SHP77 treated with DMSO at 0.1 percent for 48 hours (cell line): ENCODE data around the gene SCARB1.
A peak's percentile ranks its signal among the peaks of the same experiment; 100 is the strongest.

Experiments
- DNase-seq: peaks from one replicate; lab custom pipeline; 2025; lab: John Stamatoyannopoulos, UW

SCARB1 gene

GRCh38 chr12:124842073-124842749, 21.5 kb downstream of the SCARB1 start:
- no peak for DNase-seq

- no peak for DNase-seq
Measured at GRCh38 chr12:124841558-124841945, 22.1 kb downstream of the SCARB1 start.

- peak; percentile 92 for DNase-seq
Measured at GRCh38 chr12:124837958-124838803, 25.5 kb downstream of the SCARB1 start.

GRCh38 chr12:124837249-124837897, 26.3 kb downstream of the SCARB1 start:
- DNase-seq, result no peak

GRCh38 chr12:124836759-124837158, 26.9 kb downstream of the SCARB1 start:
- no peak for DNase-seq

- no peak for DNase-seq
Measured at GRCh38 chr12:124835656-124836410, 27.8 kb downstream of the SCARB1 start.

GRCh38 chr12:124834822-124835221, 28.8 kb downstream of the SCARB1 start:
- no peak for DNase-seq

- no peak for DNase-seq
Measured at GRCh38 chr12:124833693-124834122, 30.0 kb downstream of the SCARB1 start.

GRCh38 chr12:124832856-124833255, 30.8 kb downstream of the SCARB1 start:
- DNase-seq, result no peak

GRCh38 chr12:124831590-124831989, 32.1 kb downstream of the SCARB1 start:
- DNase-seq, result no peak

GRCh38 chr12:124830306-124830705, 33.4 kb downstream of the SCARB1 start:
- DNase-seq, result no peak

GRCh38 chr12:124829708-124830304, 33.9 kb downstream of the SCARB1 start:
- no peak for DNase-seq

- DNase-seq, result no peak
Measured at GRCh38 chr12:124829008-124829707, 34.5 kb downstream of the SCARB1 start.

GRCh38 chr12:124828264-124829007, 35.2 kb downstream of the SCARB1 start:
- no peak for DNase-seq

GRCh38 chr12:124827588-124828184, 36.0 kb downstream of the SCARB1 start:
- DNase-seq, result no peak

GRCh38 chr12:124824195-124824594, 39.5 kb downstream of the SCARB1 start:
- DNase-seq, result no peak

- no peak for DNase-seq
Measured at GRCh38 chr12:124823272-124823970, 40.2 kb downstream of the SCARB1 start.

- DNase-seq, result no peak
Measured at GRCh38 chr12:124822218-124822617, 41.4 kb downstream of the SCARB1 start.
